ENCODE results near the gene PEAK1. TPM values are rescaled to one million over a fixed set of nuclear protein-coding genes. Genes with fewer than 3 reads are reported as not detected.

PEAK1 gene
- total and polyA plus RNA-seq, 9 of the 15 experiments (the other 6 are each of a cell fraction or from before 2014, with no cell fraction given) = 0.99 to 22.4 (median 10.8) TPM

- TF ChIP-seq, protein P1, sequence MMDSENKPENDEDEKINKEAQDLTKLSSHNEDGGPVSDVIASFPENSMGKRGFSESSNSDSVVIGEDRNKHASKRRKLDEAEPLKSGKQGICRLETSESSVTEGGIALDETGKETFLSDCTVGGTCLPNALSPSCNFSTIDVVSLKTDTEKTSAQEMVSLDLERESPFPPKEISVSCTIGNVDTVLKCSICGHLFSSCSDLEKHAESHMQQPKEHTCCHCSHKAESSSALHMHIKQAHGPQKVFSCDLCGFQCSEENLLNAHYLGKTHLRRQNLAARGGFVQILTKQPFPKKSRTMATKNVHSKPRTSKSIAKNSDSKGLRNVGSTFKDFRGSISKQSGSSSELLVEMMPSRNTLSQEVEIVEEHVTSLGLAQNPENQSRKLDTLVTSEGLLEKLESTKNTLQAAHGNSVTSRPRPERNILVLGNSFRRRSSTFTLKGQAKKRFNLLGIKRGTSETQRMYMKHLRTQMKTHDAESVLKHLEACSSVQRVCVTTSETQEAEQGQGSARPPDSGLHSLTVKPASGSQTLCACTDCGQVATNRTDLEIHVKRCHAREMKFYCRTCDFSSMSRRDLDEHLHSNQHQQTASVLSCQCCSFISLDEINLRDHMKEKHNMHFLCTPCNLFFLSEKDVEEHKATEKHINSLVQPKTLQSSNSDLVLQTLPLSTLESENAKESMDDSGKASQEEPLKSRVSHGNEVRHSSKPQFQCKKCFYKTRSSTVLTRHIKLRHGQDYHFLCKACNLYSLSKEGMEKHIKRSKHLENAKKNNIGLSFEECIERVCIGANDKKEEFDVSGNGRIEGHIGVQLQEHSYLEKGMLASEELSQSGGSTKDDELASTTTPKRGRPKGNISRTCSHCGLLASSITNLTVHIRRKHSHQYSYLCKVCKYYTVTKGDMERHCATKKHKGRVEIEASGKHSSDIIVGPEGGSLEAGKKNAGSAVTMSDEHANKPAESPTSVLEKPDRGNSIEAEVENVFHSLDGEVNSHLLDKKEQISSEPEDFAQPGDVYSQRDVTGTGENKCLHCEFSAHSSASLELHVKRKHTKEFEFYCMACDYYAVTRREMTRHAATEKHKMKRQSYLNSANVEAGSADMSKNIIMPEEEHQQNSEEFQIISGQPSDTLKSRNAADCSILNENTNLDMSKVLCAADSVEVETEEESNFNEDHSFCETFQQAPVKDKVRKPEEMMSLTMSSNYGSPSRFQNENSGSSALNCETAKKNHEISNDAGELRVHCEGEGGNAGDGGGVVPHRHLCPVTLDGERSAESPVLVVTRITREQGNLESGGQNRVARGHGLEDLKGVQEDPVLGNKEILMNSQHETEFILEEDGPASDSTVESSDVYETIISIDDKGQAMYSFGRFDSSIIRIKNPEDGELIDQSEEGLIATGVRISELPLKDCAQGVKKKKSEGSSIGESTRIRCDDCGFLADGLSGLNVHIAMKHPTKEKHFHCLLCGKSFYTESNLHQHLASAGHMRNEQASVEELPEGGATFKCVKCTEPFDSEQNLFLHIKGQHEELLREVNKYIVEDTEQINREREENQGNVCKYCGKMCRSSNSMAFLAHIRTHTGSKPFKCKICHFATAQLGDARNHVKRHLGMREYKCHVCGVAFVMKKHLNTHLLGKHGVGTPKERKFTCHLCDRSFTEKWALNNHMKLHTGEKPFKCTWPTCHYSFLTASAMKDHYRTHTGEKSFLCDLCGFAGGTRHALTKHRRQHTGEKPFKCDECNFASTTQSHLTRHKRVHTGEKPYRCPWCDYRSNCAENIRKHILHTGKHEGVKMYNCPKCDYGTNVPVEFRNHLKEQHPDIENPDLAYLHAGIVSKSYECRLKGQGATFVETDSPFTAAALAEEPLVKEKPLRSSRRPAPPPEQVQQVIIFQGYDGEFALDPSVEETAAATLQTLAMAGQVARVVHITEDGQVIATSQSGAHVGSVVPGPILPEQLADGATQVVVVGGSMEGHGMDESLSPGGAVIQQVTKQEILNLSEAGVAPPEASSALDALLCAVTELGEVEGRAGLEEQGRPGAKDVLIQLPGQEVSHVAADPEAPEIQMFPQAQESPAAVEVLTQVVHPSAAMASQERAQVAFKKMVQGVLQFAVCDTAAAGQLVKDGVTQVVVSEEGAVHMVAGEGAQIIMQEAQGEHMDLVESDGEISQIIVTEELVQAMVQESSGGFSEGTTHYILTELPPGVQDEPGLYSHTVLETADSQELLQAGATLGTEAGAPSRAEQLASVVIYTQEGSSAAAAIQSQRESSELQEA (IDR thresholded peaks at IDR 0.05; ENCODE audit: low read depth) = no peak
- TF ChIP-seq SMARCE1 (IDR thresholded peaks at IDR 0.05) = no peak
- no peak for TF ChIP-seq EGR1 (conservative IDR thresholded peaks at IDR 0.05)
- TF ChIP-seq RBM14 (IDR thresholded peaks at IDR 0.05; ENCODE audit: borderline replicate concordance, insufficient read depth, low read depth, low read length) = no peak
- TF ChIP-seq MTA3 (IDR thresholded peaks at IDR 0.05; ENCODE audit: borderline replicate concordance) = no peak
- no peak for TF ChIP-seq ZNF384 (IDR thresholded peaks at IDR 0.05; ENCODE audit: low read depth, low read length)
- no peak for TF ChIP-seq KHSRP (IDR thresholded peaks at IDR 0.05)
- TF ChIP-seq, protein P2, sequence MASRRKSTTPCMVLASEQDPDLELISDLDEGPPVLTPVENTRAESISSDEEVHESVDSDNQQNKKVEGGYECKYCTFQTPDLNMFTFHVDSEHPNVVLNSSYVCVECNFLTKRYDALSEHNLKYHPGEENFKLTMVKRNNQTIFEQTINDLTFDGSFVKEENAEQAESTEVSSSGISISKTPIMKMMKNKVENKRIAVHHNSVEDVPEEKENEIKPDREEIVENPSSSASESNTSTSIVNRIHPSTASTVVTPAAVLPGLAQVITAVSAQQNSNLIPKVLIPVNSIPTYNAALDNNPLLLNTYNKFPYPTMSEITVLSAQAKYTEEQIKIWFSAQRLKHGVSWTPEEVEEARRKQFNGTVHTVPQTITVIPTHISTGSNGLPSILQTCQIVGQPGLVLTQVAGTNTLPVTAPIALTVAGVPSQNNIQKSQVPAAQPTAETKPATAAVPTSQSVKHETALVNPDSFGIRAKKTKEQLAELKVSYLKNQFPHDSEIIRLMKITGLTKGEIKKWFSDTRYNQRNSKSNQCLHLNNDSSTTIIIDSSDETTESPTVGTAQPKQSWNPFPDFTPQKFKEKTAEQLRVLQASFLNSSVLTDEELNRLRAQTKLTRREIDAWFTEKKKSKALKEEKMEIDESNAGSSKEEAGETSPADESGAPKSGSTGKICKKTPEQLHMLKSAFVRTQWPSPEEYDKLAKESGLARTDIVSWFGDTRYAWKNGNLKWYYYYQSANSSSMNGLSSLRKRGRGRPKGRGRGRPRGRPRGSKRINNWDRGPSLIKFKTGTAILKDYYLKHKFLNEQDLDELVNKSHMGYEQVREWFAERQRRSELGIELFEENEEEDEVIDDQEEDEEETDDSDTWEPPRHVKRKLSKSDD (conservative IDR thresholded peaks at IDR 0.05; ENCODE audit: low read length) = no peak
- TF ChIP-seq, protein P3, sequence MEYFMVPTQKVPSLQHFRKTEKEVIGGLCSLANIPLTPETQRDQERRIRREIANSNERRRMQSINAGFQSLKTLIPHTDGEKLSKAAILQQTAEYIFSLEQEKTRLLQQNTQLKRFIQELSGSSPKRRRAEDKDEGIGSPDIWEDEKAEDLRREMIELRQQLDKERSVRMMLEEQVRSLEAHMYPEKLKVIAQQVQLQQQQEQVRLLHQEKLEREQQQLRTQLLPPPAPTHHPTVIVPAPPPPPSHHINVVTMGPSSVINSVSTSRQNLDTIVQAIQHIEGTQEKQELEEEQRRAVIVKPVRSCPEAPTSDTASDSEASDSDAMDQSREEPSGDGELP (CRISPR knock-in tag; IDR thresholded peaks at IDR 0.05; ENCODE audit: borderline replicate concordance) = no peak
- no peak for TF ChIP-seq KLF10 (CRISPR knock-in tag; IDR thresholded peaks at IDR 0.05)
- no peak for TF ChIP-seq CREBBP (IDR thresholded peaks at IDR 0.05; ENCODE audit: low read depth, low read length)
- no peak for TF ChIP-seq THAP7 (CRISPR knock-in tag; IDR thresholded peaks at IDR 0.05)
Observed at GRCh38 chr15:77121599-77121998, 298.3 kb downstream of the PEAK1 start (continued).

All from K562 (cell line).